GM12875 (cell line): ENCODE data around the gene RFLNA.

Experiments used
- H3K4me3 ChIP-seq: one replicate; pipeline ENCODE4 v1.5.1; 2011; ENCODE audit warnings: low read depth, low read length, control low read depth
- TF ChIP-seq, protein P1 (sequence below): IDR thresholded peaks from 2 replicates; pipeline ENCODE4 v1.5.1; 2011; ENCODE audit warnings: low read depth, mild to moderate bottlenecking, control low read depth, inconsistent platforms, low read length, moderate library complexity, borderline replicate concordance; ENCODE audit not compliant: insufficient read depth

RFLNA gene

DNA sequence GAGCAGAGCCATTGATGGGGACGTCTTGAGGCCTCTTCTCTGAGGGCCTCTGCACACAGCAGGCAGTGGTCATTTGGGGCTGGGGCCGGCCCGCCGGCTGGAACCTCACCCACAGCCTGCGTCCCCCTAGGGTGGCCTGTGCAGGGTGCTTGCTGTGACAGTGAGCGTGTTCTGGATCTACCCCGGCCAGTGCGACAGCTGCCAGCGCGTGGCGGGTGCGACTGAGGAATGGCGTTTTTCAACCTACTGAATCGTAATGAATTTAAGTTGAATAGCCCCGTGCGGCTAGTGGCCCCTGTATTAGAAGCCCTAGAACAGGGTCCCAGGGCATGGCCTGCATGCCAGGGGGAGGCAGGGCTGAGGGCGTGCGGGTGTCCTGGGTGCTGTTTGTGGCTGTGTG lies 13.8 kb downstream of the RFLNA start:
- no peak overlapping the region for H3K4me3 ChIP-seq
- TF ChIP-seq, protein P1, sequence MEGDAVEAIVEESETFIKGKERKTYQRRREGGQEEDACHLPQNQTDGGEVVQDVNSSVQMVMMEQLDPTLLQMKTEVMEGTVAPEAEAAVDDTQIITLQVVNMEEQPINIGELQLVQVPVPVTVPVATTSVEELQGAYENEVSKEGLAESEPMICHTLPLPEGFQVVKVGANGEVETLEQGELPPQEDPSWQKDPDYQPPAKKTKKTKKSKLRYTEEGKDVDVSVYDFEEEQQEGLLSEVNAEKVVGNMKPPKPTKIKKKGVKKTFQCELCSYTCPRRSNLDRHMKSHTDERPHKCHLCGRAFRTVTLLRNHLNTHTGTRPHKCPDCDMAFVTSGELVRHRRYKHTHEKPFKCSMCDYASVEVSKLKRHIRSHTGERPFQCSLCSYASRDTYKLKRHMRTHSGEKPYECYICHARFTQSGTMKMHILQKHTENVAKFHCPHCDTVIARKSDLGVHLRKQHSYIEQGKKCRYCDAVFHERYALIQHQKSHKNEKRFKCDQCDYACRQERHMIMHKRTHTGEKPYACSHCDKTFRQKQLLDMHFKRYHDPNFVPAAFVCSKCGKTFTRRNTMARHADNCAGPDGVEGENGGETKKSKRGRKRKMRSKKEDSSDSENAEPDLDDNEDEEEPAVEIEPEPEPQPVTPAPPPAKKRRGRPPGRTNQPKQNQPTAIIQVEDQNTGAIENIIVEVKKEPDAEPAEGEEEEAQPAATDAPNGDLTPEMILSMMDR = no peak

DNA sequence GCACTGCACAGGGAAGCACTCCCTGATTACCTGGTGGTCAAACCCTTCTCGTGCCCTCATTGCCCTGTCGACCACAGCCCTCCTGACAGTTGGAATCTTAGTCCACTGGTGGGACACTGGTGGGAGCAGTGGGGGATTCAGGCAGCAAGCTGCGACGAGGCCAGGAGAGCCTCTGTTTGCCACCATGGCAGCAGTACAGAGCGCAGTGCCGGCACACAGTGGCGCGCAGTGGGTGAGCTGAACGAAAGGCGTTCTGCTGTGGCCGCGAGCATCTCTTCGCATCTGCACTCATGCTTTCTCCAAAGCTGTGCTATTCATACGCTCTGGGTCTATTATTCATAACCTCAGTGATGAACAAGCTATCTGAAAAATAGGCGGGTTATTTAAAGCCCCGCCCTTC lies 14.3 kb downstream of the RFLNA start:
- TF ChIP-seq, protein P1 = no peak
- no peak overlapping the region for H3K4me3 ChIP-seq

GRCh38 chr12:124309744-124310143 lies 14.9 kb downstream of the RFLNA start:
- H3K4me3 ChIP-seq = no peak overlapping the region
- TF ChIP-seq, protein P1 = no peak

GRCh38 chr12:124310178-124310577 lies 15.3 kb downstream of the RFLNA start:
- TF ChIP-seq, protein P1 = no peak

DNA sequence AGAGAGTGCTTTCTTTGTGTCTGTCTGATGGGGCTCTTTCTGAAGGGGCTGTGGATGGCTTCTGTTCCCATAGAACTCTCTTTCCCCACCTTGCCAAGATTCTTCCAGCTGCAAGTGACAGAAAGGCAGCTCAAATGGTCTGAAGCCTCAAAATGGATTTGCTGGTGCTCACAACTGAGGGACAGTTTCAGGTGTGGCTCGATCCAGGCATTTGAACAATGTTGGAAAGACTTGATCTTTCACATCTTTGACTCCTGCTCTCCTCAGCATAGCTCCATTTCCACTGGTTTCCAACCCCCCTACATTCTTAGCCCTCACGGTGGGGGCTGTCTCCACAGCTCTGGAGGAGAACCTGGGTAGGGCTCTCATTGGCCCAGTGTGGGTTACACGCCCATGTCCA lies 15.9 kb downstream of the RFLNA start:
- TF ChIP-seq, protein P1 = no peak
- no peak overlapping the region for H3K4me3 ChIP-seq

More at GRCh38 chr12:124310178-124310577, 15.3 kb downstream of the RFLNA start:
- H3K4me3 ChIP-seq = no peak overlapping the region

DNA sequence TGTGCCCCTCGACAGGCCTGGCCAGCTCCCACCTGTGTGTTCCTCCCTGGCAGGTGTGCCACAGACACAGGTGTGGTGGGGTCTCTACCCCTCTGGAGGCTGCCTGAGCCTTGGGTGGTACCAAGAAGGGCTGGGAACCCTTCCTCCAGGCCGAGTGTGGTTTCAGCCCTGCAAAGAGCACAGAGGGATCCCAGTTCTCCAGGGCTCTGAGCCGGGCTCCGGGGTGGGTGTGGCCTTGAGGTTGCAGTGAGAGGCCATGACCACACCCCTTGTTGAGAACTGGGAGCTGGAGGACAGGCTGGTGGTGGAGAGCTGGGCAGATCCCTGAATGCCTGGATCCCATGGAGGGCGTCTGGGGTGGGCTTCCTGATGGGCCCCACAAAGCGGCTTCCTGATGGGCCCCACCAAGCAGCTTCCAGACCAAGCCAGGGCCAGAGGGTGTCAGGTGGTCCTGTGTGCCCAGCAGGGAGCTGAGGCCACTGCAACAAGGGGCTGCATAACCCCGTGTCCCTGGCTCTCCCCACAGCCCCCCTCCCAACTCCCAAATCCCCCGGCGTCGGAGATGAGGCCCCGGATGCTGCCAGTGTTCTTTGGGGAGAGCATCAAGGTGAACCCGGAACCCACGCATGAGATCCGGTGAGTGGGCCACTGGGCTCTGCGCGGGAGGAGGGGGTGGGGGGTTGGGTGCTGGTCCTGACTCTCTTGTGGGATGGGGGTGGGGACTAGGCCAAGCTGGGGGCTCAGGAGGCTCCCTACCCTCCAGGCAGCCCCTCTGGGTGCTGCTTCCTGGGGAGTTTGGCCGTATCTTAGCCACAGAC lies 16.6 kb downstream of the RFLNA start:
- H3K4me3 ChIP-seq = no peak overlapping the region
- TF ChIP-seq, protein P1 = no peak

DNA sequence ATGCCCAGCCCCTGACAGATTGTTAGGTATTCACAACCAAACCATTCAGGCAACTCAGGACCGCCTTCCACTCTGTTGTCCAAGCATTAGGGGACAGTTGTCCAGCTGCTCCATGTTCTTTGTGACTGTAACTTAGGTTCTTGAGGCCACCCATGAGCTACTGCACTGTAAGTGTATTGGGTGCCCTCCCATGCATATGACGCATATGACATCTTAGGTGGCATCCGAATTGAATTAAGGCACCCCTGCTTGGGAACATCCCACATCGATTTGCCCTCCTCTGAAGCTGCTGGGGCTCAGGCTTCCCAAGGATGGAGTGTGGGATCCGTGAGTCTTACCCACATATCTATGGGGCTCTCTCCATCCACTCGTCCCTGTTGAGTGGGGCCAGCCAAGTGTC lies 17.7 kb downstream of the RFLNA start:
- TF ChIP-seq, protein P1 = no peak
- no peak overlapping the region for H3K4me3 ChIP-seq
